SU-DHL-6 (cell line): Measurements from ENCODE around the gene ALS2.

Source experiments
- EZH2phosphoT487 ChIP-seq: fragments of 200-600 bp; sonication (generic), shearing (Covaris generic); conservative IDR thresholded peaks from 2 replicates; pipeline ENCODE4 v1.6.1; 2018; ENCODE audit warnings: mild to moderate bottlenecking, antibody characterized with exemption, low read length, moderate library complexity, mixed read lengths
- TF ChIP-seq, protein P1 (sequence below): fragments of 200-600 bp; sonication (generic); IDR thresholded peaks from one replicate; pipeline ENCODE4 v1.5.1; 2017; ENCODE audit warnings: antibody characterized with exemption, mild to moderate bottlenecking, low read length, moderate library complexity; ENCODE audit not compliant: insufficient read depth, poor library complexity, severe bottlenecking

DNA sequence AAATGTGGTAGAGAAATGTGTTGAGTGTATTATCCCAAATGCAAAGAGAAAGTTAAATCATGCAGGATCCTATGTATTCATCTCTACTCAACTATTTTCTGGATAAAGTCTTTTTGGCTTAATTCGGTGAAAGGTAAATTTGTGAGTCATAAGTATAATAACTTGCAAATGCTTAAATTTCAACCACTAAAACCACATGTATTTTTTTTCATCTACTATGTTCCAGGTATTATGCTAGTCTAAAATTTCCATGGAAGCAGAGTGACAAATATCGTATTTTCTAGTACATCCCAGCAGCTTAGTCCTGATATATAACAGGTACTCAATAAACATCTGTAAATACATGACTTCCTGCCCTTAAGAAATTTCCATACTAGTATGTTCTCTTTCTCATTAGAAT, 6.2 kb downstream of the ALS2 start:
- TF ChIP-seq, protein P1, sequence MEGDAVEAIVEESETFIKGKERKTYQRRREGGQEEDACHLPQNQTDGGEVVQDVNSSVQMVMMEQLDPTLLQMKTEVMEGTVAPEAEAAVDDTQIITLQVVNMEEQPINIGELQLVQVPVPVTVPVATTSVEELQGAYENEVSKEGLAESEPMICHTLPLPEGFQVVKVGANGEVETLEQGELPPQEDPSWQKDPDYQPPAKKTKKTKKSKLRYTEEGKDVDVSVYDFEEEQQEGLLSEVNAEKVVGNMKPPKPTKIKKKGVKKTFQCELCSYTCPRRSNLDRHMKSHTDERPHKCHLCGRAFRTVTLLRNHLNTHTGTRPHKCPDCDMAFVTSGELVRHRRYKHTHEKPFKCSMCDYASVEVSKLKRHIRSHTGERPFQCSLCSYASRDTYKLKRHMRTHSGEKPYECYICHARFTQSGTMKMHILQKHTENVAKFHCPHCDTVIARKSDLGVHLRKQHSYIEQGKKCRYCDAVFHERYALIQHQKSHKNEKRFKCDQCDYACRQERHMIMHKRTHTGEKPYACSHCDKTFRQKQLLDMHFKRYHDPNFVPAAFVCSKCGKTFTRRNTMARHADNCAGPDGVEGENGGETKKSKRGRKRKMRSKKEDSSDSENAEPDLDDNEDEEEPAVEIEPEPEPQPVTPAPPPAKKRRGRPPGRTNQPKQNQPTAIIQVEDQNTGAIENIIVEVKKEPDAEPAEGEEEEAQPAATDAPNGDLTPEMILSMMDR = no peak
- no peak for TF ChIP-seq EZH2phosphoT487
